Kidney (tissue), 14 donors: ENCODE measurements around the gene FBLN7. TPM values are rescaled to one million over a fixed set of nuclear protein-coding genes. Genes with fewer than 3 reads are reported as not detected.

Experiments used
- DNase-seq, 5 donors: peaks; one replicate each; pipeline ENCODE4 v3.0.0-alpha.2; 2013 to 2020
- FAIRE-seq: peaks from 2 replicates; lab custom pipeline; 2012; peaks lifted over from hg19 to GRCh38; lab: Jason Lieb, UNC
- H3K27ac ChIP-seq, 2 donors: one replicate each; pipeline ENCODE4 v1.7.0; 2013; ENCODE audit warnings: low read depth in 2 of 2, low read length in 2 of 2, inconsistent platforms in 1 of 2
- H3K27me3 ChIP-seq: one replicate; pipeline ENCODE4 v1.7.1; 2013; ENCODE audit warnings: low read length, inconsistent platforms; ENCODE audit not compliant: control insufficient read depth, insufficient read depth
- H3K36me3 ChIP-seq, 3 donors: one replicate each; pipeline versions ENCODE4 v1.7.0 to v1.7.1; 2013; ENCODE audit warnings: low read length in 3 of 3, control low read depth in 1 of 3, inconsistent platforms in 1 of 3; ENCODE audit not compliant: insufficient read depth in 3 of 3, control insufficient read depth in 2 of 3
- H3K4me1 ChIP-seq, 3 donors: one replicate each; pipeline versions ENCODE4 v1.7.0 to v1.7.1; 2013; ENCODE audit warnings: low read length in 3 of 3, inconsistent platforms in 1 of 3, low read depth in 1 of 3; ENCODE audit not compliant: control insufficient read depth in 2 of 3, insufficient read depth in 2 of 3
- H3K4me3 ChIP-seq, 3 donors: one replicate each; pipeline versions ENCODE4 v1.7.0 to v1.8.1; 2013; ENCODE audit warnings: low read length in 3 of 3, control low read depth in 1 of 3, inconsistent platforms in 1 of 3
- H3K9ac ChIP-seq, 3 donors: one replicate each; pipeline versions ENCODE4 v1.7.0 to v1.7.1; 2013; ENCODE audit warnings: low read length in 3 of 3, control low read depth in 1 of 3, inconsistent platforms in 1 of 3
- H3K9me3 ChIP-seq, 3 donors: one replicate each; pipeline versions ENCODE4 v1.7.0 to v1.7.1; 2013; ENCODE audit warnings: low read length in 3 of 3, control low read depth in 1 of 3, inconsistent platforms in 1 of 3; ENCODE audit not compliant: control insufficient read depth in 2 of 3, insufficient read depth in 1 of 3
- CTCF ChIP-seq: IDR thresholded peaks from 3 replicates; pipeline ENCODE4 v1.5.1; 2012; ENCODE audit warnings: mild to moderate bottlenecking, moderate library complexity, borderline replicate concordance; ENCODE audit not compliant: insufficient read depth; ENCODE audit errors: extremely low read depth
- intact Hi-C: fragments of 100-400 bp; cut with DNase I; formaldehyde crosslinking; loops from one replicate; pipeline ENCODE4 v1.11.1; 2022
- polyA plus RNA-seq: library from polyadenylated mRNA; stranded (reverse); fragments of 350-450 nt; fragmentation: Illumina TruSeq; extraction: RNeasy Lipid Tissue Mini Kit (QIAGEN cat#74804); gene quantifications from one replicate; pipeline ENCODE4 v1.2.3, GENCODE V29; 2014; ENCODE audit warnings: low read depth, low replicate concordance; ENCODE audit not compliant: insufficient read depth
- total RNA-seq: library from RNA; stranded (reverse); fragmentation: NEBNext Ultra II Directional; extraction: Animal tissue kit (Norgen Biotek cat#: 25700); gene quantifications from one replicate; pipeline ENCODE4 v1.2.1, GENCODE V29; 2021
- donor health status: control.
- donor health status: control.
- donor health status: control.
- donor health status: control.
- donor health status: control.
- donor health status: DM: yes; HTN: yes; CAD: no.
- donor health status: Normal renal cell carcinoma (clear cell type).

The FBLN7 gene
- total and polyA plus RNA-seq, 2 donors from 2014 or later: 0.71 to 4.6 TPM

- no peak for FAIRE-seq
- DNase-seq: peak in 1 of 5 donors; percentile 15
- Histone ChIP-seq H3K27me3 (no peaks in the 10 kb centered on the region), H3K9me3 (no peaks in the 10 kb centered on the region), H3K9ac (no peak overlapping the region), H3K4me3 (no peak overlapping the region), H3K27ac (no peak overlapping the region), H3K36me3 (no peaks in the 10 kb centered on the region), H3K4me1 (no peaks in the 10 kb centered on the region)
- no peak for TF ChIP-seq CTCF
- intact Hi-C loops: no loop called here
Observed at GRCh38 chr2:112157472-112157871, 19.3 kb downstream of the FBLN7 start.

- DNase-seq: peak in 1 of 5 donors; percentile 38
Observed at GRCh38 chr2:112159454-112159921, 21.3 kb downstream of the FBLN7 start.

GRCh38 chr2:112160283-112161250, 22.4 kb downstream of the FBLN7 start:
- no peaks in the 10 kb centered on the region for H3K36me3 ChIP-seq
- TF ChIP-seq CTCF: no peak
- DNase-seq: peak in 2 of 5 donors; percentile 31 to 36
- intact Hi-C loops: no loop called here
- H3K4me3 ChIP-seq: no peak overlapping the region
- H3K4me1 ChIP-seq: no peaks in the 10 kb centered on the region
- H3K9me3 ChIP-seq: no peaks in the 10 kb centered on the region
- FAIRE-seq: no peak
- no peaks in the 10 kb centered on the region for H3K27me3 ChIP-seq
- no peak overlapping the region for H3K9ac ChIP-seq
- no peak overlapping the region for H3K27ac ChIP-seq

More at GRCh38 chr2:112159454-112159921, 21.3 kb downstream of the FBLN7 start:
- H3K27ac ChIP-seq: no peak overlapping the region
- intact Hi-C loops: no loop called here
- H3K4me1 ChIP-seq: no peaks in the 10 kb centered on the region
- H3K9ac ChIP-seq: no peak overlapping the region
- no peak for TF ChIP-seq CTCF
- H3K4me3 ChIP-seq: no peak overlapping the region
- H3K27me3 ChIP-seq: no peaks in the 10 kb centered on the region
- FAIRE-seq: no peak
- no peaks in the 10 kb centered on the region for H3K36me3 ChIP-seq
- H3K9me3 ChIP-seq: no peaks in the 10 kb centered on the region
